Duodenal mucosa (tissue), 2 donors: ENCODE measurements around the gene CDC42SE2.
"Not testable (repeated sequence)": the region's sequence is repeated elsewhere in the genome, so short reads cannot be mapped to it uniquely, and the experiment has no call there.

ENCODE experiments used
- H3K27ac ChIP-seq: one replicate; pipeline ENCODE4 v1.7.0; 2013; ENCODE audit warnings: low read depth, low read length
- H3K27me3 ChIP-seq, 2 donors: one replicate each; pipeline ENCODE4 v1.7.0; 2013; ENCODE audit warnings: low read length in 2 of 2, control low read depth in 1 of 2; ENCODE audit not compliant: insufficient read depth in 2 of 2, control insufficient read depth in 1 of 2
- H3K36me3 ChIP-seq, 2 donors: one replicate each; pipeline ENCODE4 v1.7.0; 2013; ENCODE audit warnings: low read length in 2 of 2, control low read depth in 1 of 2; ENCODE audit not compliant: insufficient read depth in 2 of 2, control insufficient read depth in 1 of 2
- H3K4me1 ChIP-seq, 2 donors: one replicate each; pipeline ENCODE4 v1.7.0; 2013; ENCODE audit warnings: low read length in 2 of 2, control low read depth in 1 of 2; ENCODE audit not compliant: insufficient read depth in 2 of 2, control insufficient read depth in 1 of 2
- H3K4me3 ChIP-seq, 2 donors: one replicate each; pipeline ENCODE4 v1.7.0; 2013; ENCODE audit warnings: low read length in 2 of 2, low read depth in 1 of 2
- H3K9ac ChIP-seq, 2 donors: one replicate each; pipeline ENCODE4 v1.7.0; 2013; ENCODE audit warnings: low read length in 2 of 2, low read depth in 1 of 2
- H3K9me3 ChIP-seq, 2 donors: one replicate each; pipeline ENCODE4 v1.7.0; 2013; ENCODE audit warnings: low read length in 2 of 2, control low read depth in 1 of 2; ENCODE audit not compliant: control insufficient read depth in 1 of 2

Gene CDC42SE2

GRCh38 chr5:131274326-131275063 lies 10.6 kb downstream of the CDC42SE2 start:
- no peak overlapping the region for H3K4me3 ChIP-seq
- no peak overlapping the region for H3K9ac ChIP-seq
- H3K27ac ChIP-seq: no peak overlapping the region
- peaks cover 33 to 52% of the 10 kb centered on the region in 2 donors for H3K4me1 ChIP-seq
- no peaks in the 10 kb centered on the region for H3K27me3 ChIP-seq
- no peaks in the 10 kb centered on the region for H3K9me3 ChIP-seq
- no peaks in the 10 kb centered on the region for H3K36me3 ChIP-seq

DNA sequence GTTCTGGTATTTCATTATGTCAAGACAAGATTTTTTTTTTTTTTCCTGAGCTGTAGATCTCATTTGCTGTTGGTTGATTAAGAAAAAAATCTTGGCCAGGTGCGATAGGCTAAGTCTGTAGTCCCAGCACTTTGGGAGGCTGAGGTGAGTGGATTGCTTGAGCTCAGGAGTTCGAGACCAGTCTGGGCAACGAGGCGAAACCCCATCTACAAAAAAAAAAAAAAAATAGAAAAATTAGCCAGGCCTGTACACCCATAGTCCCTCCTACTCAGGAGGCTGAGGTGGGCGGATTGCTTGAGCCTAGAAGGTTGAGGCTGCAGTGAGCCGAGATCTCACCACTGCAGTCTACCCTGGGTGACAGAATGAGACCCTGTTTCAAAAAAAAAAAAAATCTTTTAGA lies 12.2 kb downstream of the CDC42SE2 start:
- no peak overlapping the region for H3K27ac ChIP-seq
- peaks cover 36 to 60% of the 10 kb centered on the region in 2 donors for H3K4me1 ChIP-seq
- H3K9me3 ChIP-seq: no peaks in the 10 kb centered on the region
- H3K9ac ChIP-seq: no peak overlapping the region
- no peak overlapping the region for H3K4me3 ChIP-seq
- H3K36me3 ChIP-seq: no peaks in the 10 kb centered on the region
- H3K27me3 ChIP-seq: no peaks in the 10 kb centered on the region

- no peak overlapping the region for H3K27ac ChIP-seq
- H3K9me3 ChIP-seq: no peaks in the 10 kb centered on the region
These were observed 13.6 kb downstream of the CDC42SE2 start for GRCh38 chr5:131277447-131277846.

DNA sequence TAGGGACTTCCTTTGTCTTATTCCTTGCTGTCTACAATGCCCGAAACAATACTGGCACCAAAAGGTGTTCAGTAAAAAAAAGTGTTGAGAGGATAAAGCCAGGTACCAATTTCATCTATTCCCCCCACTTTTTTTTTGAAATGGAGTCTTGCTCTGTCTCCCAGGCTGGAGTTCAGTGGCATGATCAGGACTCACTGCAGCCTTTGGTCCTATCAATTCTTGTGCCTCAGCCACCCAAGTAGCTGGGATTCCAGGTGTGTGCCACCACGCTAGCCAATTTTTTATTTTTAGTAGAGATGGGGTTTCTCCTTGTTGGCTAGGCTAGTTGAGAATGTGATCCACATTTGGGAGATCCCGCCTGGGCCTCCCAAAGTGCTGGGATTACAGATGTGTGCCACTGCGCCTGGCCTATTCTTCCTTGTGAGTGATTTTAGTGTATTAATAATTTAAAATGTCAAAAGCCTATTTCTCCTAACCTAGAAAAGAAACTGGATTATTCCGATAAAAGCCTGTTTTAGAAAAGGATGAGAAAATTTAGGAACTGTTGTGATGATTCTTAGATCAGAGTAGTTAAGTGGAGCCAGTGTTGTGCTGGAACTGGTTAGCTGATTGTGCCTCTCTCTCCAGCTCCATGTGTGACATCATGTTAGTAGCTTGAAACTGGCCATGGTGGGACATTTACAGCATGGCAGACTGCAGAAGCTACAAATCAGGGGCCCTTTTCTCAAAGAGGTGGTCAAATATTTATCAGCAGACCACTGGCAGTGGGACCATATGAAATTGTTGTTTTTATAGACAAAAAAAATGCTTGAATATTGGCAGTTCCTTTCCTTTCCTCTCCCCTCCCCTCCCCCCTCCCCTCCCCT lies 14.3 kb downstream of the CDC42SE2 start:
- no peak overlapping the region for H3K4me3 ChIP-seq
- H3K9ac ChIP-seq: no peak overlapping the region
- no peaks in the 10 kb centered on the region for H3K9me3 ChIP-seq
- H3K36me3 ChIP-seq: no peaks in the 10 kb centered on the region
- H3K4me1 ChIP-seq: peaks cover 29 to 58% of the 10 kb centered on the region in 2 donors
- H3K27me3 ChIP-seq: no peaks in the 10 kb centered on the region
- H3K27ac ChIP-seq: no peak overlapping the region

More at GRCh38 chr5:131277447-131277846, 13.6 kb downstream of the CDC42SE2 start:
- H3K27me3 ChIP-seq: no peaks in the 10 kb centered on the region
- no peaks in the 10 kb centered on the region for H3K36me3 ChIP-seq
- peaks cover 30 to 61% of the 10 kb centered on the region in 2 donors for H3K4me1 ChIP-seq
- H3K4me3 ChIP-seq: no peak overlapping the region
- H3K9ac ChIP-seq: no peak overlapping the region

GRCh38 chr5:131278741-131279124 lies 14.9 kb downstream of the CDC42SE2 start:
- H3K4me1 ChIP-seq: peaks cover 35 to 58% of the 10 kb centered on the region in 2 donors
- H3K4me3 ChIP-seq, H3K36me3 ChIP-seq, H3K9ac ChIP-seq, H3K27ac ChIP-seq, H3K9me3 ChIP-seq, H3K27me3 ChIP-seq: not testable (repeated sequence)

DNA sequence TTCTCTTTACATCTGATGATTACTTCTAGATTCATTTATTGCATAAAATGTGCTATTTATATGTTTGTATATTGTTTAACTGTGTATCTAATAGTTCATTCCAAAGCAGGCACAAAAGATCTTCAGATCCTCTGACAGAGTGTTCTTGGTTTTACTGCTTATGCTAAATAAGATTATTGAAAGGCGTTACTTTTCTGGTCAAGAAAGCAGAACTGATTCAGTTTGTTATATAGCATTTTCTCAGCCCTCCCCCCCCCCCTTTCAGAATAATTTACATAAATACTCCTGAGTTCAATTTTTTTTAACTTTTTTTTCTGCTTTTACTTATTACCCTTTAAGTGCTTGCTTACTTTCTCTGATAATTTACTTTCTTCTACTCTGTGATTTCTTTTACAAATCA lies 15.4 kb downstream of the CDC42SE2 start:
- Histone ChIP-seq H3K4me3 (no peak overlapping the region), H3K36me3 (no peaks in the 10 kb centered on the region), H3K27me3 (no peaks in the 10 kb centered on the region), H3K9ac (no peak overlapping the region), H3K4me1 (peaks cover 35 to 56% of the 10 kb centered on the region in 2 donors), H3K27ac (no peak overlapping the region), H3K9me3 (no peaks in the 10 kb centered on the region)

GRCh38 chr5:131280417-131280816 lies 16.6 kb downstream of the CDC42SE2 start:
- Histone ChIP-seq H3K9ac (peak overlapping the region; percentile 28 to 70), H3K36me3 (no peaks in the 10 kb centered on the region), H3K27ac (no peak overlapping the region), H3K4me1 (peaks cover 36 to 51% of the 10 kb centered on the region in 2 donors), H3K9me3 (no peaks in the 10 kb centered on the region), H3K27me3 (no peaks in the 10 kb centered on the region), H3K4me3 (peak overlapping the region in 1 of 2 donors; percentile 28)

- Histone ChIP-seq H3K9ac (peak overlapping the region; percentile 45 to 70), H3K9me3 (no peaks in the 10 kb centered on the region), H3K36me3 (no peaks in the 10 kb centered on the region), H3K27me3 (no peaks in the 10 kb centered on the region), H3K4me3 (peak overlapping the region; percentile 28 to 47), H3K4me1 (peaks cover 32 to 50% of the 10 kb centered on the region in 2 donors), H3K27ac (peak overlapping the region; percentile 77)
These were observed 17.4 kb downstream of the CDC42SE2 start for GRCh38 chr5:131281133-131281867.

GRCh38 chr5:131281868-131282234 lies 18.0 kb downstream of the CDC42SE2 start:
- H3K9ac ChIP-seq: peak overlapping the region; percentile 20 to 70
- peak overlapping the region; percentile 64 for H3K27ac ChIP-seq
- no peaks in the 10 kb centered on the region for H3K27me3 ChIP-seq
- no peaks in the 10 kb centered on the region for H3K36me3 ChIP-seq
- no peaks in the 10 kb centered on the region for H3K9me3 ChIP-seq
- peak overlapping the region; percentile 28 to 36 for H3K4me3 ChIP-seq
- peaks cover 37 to 49% of the 10 kb centered on the region in 2 donors for H3K4me1 ChIP-seq
